DND-41 (cell line): ENCODE results near the gene FMO2.

Source experiments
- CTCF ChIP-seq: IDR thresholded peaks from 2 replicates; pipeline ENCODE4 v1.5.1; 2012; ENCODE audit warnings: borderline replicate concordance, low read length, moderate library complexity, mild to moderate bottlenecking; ENCODE audit not compliant: poor library complexity, severe bottlenecking; ENCODE audit errors: extremely low read depth
- EZH2 ChIP-seq: IDR thresholded peaks from 3 replicates; pipeline ENCODE4 v1.6.1; 2012; ENCODE audit warnings: borderline replicate concordance, low read depth, mild to moderate bottlenecking, moderate library complexity, low read length, inconsistent platforms; ENCODE audit not compliant: severe bottlenecking

DNA sequence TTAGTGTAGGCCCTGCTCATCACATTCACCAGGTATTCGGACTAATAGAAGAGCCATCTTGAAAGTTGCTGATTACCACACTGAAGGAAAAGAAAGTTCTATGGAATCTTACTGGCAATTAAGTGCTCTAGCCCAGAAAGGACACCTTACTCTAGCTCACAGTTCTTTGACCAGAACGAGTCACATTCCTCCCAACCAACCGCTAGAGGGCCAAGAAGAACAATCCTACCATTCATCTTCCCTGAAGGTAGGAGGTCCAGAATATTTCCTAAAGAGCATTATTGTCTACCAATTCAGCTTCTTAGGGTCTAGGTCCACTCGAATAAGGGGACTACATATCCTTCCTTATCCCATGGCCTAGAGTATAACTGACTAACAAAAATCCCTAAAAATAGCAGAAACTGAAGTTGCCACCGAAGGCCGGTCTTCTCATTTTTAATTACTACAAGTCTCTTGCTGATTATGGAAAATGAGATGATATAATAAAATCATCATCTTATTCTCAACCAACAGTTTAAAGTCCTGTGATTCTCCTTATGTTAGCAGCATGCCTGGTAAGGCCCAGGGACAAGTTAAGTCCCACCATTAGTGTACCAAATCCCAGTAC is 60.5 kb downstream of the FMO2 start:
- TF ChIP-seq CTCF (peak; percentile 66), EZH2 (no peak)
